ENCODE data around the gene MRNIP. TPM values are rescaled to one million over a fixed set of nuclear protein-coding genes. Genes with fewer than 3 reads are reported as not detected.

Gene MRNIP
- polyA plus RNA-seq, 1 experiment = 16.0 TPM

DNA sequence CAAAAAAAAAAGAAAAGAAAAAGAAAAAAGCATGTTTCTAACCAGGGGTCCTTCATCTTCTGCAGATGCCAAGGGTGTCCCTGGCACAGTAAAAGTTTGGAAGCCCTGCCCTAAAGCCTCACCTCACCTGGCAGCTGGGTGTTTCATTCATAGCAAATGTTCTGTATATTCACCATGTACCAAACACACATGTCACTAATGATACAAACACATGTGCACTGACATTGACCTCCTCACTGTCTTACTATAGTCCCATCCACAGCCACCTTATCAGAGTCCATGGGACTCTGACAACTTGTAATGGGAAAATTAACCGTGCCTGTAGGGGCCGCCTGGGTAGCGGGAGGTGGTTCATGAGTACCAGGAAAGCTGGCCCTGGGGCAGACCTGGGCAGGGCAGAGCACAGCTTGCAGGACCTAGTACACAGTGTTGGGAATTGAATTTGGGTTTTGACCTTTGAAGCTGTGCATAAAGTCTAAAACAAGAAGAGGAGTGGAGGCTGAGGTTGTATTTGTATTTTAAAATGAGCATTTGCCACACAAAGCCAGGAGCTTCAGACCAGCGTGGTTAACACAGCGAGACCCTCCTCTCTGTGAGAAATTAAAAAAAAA lies 45.5 kb downstream of the MRNIP start:
- H3K27me3 ChIP-seq (ENCODE audit: control insufficient read depth, insufficient read depth, low read length) = no peaks in the 10 kb centered on the region
- H3K27ac ChIP-seq (ENCODE audit: low read depth, low read length) = no peak overlapping the region
- DNase-seq (ENCODE audit: low read depth, low spot score) = no peak
- POLR2A ChIA-PET = no interaction called here
- H3K9me3 ChIP-seq (ENCODE audit: control insufficient read depth, insufficient read depth, low read length) = peaks cover 6% of the 10 kb centered on the region; the same call in 1 of the 2 replicates
- TF ChIP-seq, protein P1, sequence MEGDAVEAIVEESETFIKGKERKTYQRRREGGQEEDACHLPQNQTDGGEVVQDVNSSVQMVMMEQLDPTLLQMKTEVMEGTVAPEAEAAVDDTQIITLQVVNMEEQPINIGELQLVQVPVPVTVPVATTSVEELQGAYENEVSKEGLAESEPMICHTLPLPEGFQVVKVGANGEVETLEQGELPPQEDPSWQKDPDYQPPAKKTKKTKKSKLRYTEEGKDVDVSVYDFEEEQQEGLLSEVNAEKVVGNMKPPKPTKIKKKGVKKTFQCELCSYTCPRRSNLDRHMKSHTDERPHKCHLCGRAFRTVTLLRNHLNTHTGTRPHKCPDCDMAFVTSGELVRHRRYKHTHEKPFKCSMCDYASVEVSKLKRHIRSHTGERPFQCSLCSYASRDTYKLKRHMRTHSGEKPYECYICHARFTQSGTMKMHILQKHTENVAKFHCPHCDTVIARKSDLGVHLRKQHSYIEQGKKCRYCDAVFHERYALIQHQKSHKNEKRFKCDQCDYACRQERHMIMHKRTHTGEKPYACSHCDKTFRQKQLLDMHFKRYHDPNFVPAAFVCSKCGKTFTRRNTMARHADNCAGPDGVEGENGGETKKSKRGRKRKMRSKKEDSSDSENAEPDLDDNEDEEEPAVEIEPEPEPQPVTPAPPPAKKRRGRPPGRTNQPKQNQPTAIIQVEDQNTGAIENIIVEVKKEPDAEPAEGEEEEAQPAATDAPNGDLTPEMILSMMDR (IDR thresholded peaks at IDR 0.05; ENCODE audit: low read depth, low read length) = no peak
- H3K4me3 ChIP-seq (ENCODE audit: low read depth, low read length) = no peak overlapping the region
- CTCF ChIA-PET = no interaction called here

DNA sequence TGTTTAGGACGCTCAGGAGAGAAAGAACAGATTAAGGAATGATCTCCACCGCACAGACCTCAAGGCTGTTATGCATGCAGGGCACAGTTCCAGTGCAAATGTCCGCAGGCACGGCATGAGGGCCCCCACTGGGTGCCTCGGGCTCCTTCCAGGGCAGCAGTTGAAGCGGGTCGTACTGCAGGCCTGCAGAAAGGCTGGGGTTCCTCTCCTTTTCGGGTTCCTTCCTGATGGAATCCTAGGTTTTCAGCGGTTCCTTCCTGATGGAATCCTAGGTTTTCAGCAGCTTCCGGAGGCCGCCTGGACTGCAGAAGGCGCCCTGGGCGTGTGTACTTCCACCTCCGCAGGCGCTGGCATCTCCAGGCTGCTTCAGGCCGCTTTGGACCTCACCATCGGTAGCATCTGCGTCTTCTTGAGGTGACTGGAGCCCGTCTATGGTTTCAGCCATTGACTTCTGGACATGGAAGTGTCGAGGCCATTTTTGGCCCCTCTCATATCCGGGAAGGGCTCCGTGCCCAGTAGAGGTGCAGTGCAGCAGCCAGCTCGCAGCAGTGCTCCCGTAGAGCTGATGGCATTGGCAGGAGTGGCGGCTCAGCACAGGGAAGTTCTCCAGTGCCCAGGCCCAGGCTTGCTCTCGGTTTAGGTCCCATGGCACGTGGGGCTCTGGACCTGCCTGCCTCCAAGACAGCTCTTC lies 46.3 kb downstream of the MRNIP start:
- no peak for DNase-seq (ENCODE audit: low read depth, low spot score)
- ChIA-PET POLR2A (no interaction called here), CTCF (no interaction called here)
- no peak overlapping the region for H3K4me3 ChIP-seq (ENCODE audit: low read depth, low read length)
- TF ChIP-seq, protein P1 (IDR thresholded peaks at IDR 0.05; ENCODE audit: low read depth, low read length) = no peak
- H3K9me3 ChIP-seq (ENCODE audit: control insufficient read depth, insufficient read depth, low read length) = peaks cover 6% of the 10 kb centered on the region; the same call in 1 of the 2 replicates
- no peaks in the 10 kb centered on the region for H3K27me3 ChIP-seq (ENCODE audit: control insufficient read depth, insufficient read depth, low read length)
- H3K27ac ChIP-seq (ENCODE audit: low read depth, low read length) = no peak overlapping the region

DNA sequence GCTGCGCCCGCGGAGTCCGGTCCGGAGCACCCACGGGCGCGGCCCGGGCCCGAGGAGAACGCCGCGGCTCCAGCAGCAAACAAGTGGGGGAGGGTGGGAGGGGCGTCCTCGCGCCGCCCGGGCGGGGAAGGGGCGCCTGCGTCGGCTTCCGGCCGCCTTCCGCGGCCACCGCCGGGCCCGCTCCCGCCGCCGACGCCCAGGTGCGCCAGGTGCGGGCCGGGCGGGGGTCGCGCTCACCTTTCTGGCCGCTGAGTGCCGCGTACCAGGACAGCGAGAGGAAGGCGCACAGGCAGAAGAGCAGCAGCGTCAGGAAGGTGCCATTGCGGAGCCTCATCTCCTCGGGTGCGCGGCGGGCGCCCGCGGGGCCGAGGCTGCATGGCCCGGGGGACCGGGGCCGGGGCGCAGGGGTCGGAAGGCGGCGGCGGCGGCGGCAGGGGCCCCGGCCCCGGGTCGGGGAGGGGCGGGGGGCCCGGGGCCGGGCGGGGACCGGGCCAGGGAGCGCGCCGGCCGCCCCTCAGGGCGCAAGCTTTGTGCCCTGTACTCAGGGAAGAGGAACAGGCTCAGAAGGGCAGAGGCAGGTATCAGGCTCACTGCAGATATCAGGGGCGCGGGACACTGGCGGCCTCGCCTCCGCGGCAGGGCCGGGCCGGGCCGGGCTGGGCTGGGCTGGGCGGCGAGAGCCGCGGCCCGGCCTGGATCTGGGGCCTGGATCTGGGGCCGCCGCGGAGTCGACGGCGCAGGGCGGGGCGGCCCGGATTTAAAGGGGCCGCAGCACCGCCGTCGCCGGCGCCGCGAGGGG lies 52.2 kb downstream of the MRNIP start, which contains the start of gene MGAT4B:
TSS of gene MGAT4B (minus strand) at position 617 of the 799 bp plus-strand sequence. CDS start at position 334, 283 bp downstream.
- CTCF ChIA-PET = interaction anchor here (0.5 kb wide), 1 partner anchor 37 kb away, joined by 5 read pairs; no protein-coding TSS in a partner anchor
- POLR2A ChIA-PET = interaction anchor here (0.5 to 1.4 kb wide), 6 partner anchors 13 to 138 kb away, joined by 3 to 14 read pairs (median 5); partner anchors contain the start of gene SQSTM1
- peak within 1 kb of the TSS; percentile 77 for H3K4me3 ChIP-seq (ENCODE audit: low read depth, low read length)

DNA sequence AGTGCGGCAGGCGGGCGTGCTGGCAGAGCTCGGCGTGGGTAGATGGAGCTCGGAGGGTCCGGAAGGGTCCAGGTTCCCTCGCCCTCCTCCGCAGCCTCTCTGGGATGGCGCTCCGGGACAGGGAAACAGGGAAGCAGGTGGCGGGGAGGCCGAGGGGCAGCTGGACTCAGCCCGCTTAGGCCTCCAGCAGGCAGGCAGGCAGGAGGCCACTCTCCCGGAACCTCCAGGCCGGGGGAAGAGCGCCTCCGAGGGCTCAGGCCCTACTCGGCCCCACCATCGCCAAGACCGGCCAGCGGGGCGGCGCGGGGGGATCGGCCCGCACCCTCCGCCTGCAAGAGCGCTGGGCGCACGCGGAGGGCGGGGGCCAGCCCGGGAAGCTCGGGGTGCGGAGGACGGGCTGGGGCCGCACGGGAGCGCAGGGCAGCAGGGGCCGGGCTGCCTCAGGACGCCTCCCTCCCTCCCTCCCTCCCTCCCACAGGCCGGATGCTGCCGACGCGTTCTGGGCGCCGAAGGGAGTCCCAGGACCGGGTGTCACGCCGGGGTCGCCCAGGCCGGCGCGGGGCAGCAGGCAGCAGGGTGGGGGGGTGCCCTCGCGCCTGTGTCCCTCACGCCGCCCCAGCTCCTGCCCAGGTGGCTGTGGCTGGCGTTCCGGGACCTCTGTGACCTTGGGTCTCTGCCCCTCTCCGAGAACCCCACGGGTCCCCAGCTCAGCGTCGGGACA lies 52.9 kb downstream of the MRNIP start:
- ChIA-PET POLR2A (interaction anchor here (1.2 kb wide), 1 partner anchor 15 kb away, joined by 5 read pairs; the partner anchor contains the start of gene SQSTM1), CTCF (interaction anchor here (0.5 kb wide), 1 partner anchor 37 kb away, joined by 5 read pairs; no protein-coding TSS in a partner anchor)
- Histone ChIP-seq H3K9me3 (ENCODE audit: control insufficient read depth, insufficient read depth, low read length) (no peaks in the 10 kb centered on the region; the same call in 1 of the 2 replicates), H3K27ac (ENCODE audit: low read depth, low read length) (no peak overlapping the region), H3K27me3 (ENCODE audit: control insufficient read depth, insufficient read depth, low read length) (no peaks in the 10 kb centered on the region), H3K4me3 (ENCODE audit: low read depth, low read length) (peak overlapping the region; percentile 77)
- TF ChIP-seq, protein P1 (IDR thresholded peaks at IDR 0.05; ENCODE audit: low read depth, low read length) = no peak
- DNase-seq (ENCODE audit: low read depth, low spot score) = no peak

More for the DNA sequence above, 52.2 kb downstream of the MRNIP start, which contains the start of gene MGAT4B:
- no peaks in the 10 kb centered on the region for H3K27me3 ChIP-seq (ENCODE audit: control insufficient read depth, insufficient read depth, low read length)
- H3K9me3 ChIP-seq (ENCODE audit: control insufficient read depth, insufficient read depth, low read length) = peaks cover 6% of the 10 kb centered on the region; the same call in 1 of the 2 replicates
- no peak for DNase-seq (ENCODE audit: low read depth, low spot score)
- H3K27ac ChIP-seq (ENCODE audit: low read depth, low read length) = peak within 1 kb of the TSS; percentile 21
- TF ChIP-seq, protein P1 (IDR thresholded peaks at IDR 0.05; ENCODE audit: low read depth, low read length) = no peak

Data from AG04450 (cell line).